GM23338 (cell line): ENCODE measurements around the gene HIP1. TPM values are rescaled to one million over a fixed set of nuclear protein-coding genes. Genes with fewer than 3 reads are reported as not detected.

Source experiments
- ATAC-seq: fragments of 200-7000 bp; cut with Tn5 transposase; 3 replicates; pipeline ENCODE4 v1.9.1; 2020
- DNase-seq: peaks from one replicate; pipeline ENCODE4 v3.0.0-alpha.2; 2015; ENCODE audit warnings: low spot score
- H2AFZ ChIP-seq: fragments of 200-600 bp; sonication (generic); 2 replicates; pipeline ENCODE4 v1.8.0; 2016; ENCODE audit warnings: antibody characterized with exemption, mild to moderate bottlenecking, moderate library complexity
- H3F3A ChIP-seq: fragments of 200-600 bp; sonication (generic); replicated peaks from 2 replicates; pipeline ENCODE4 v1.8.0; 2017; ENCODE audit warnings: antibody characterized with exemption, mixed run types, low read depth
- H3K27ac ChIP-seq: fragments of 200-600 bp; sonication (generic); 2 replicates; pipeline ENCODE4 v1.6.1; 2016; ENCODE audit warnings: low read depth
- H3K27me3 ChIP-seq: fragments of 200-600 bp; sonication (generic); 2 replicates; pipeline ENCODE4 v1.8.0; 2016; ENCODE audit warnings: mild to moderate bottlenecking, mixed run types, moderate library complexity; ENCODE audit not compliant: insufficient read depth
- H3K36me3 ChIP-seq: fragments of 200-600 bp; sonication (generic); 2 replicates; pipeline ENCODE4 v1.8.0; 2016; ENCODE audit warnings: mild to moderate bottlenecking; ENCODE audit not compliant: insufficient read depth
- H3K4me1 ChIP-seq: fragments of 200-600 bp; sonication (generic); 2 replicates; pipeline ENCODE4 v1.8.0; 2016; ENCODE audit warnings: mild to moderate bottlenecking, moderate library complexity; ENCODE audit not compliant: insufficient read depth
- H3K4me2 ChIP-seq: fragments of 200-600 bp; sonication (generic); 2 replicates; pipeline ENCODE4 v1.7.1; 2017; ENCODE audit warnings: mixed run types
- H3K4me3 ChIP-seq: fragments of 200-600 bp; sonication (generic); 2 replicates; pipeline ENCODE4 v1.6.1; 2016; ENCODE audit warnings: mixed run types
- H3K79me2 ChIP-seq: fragments of 200-600 bp; sonication (generic); replicated peaks from 2 replicates; pipeline ENCODE4 v1.8.0; 2017; ENCODE audit warnings: mild to moderate bottlenecking; ENCODE audit not compliant: insufficient read depth
- H3K9me2 ChIP-seq: fragments of 200-600 bp; sonication (generic); 2 replicates; pipeline ENCODE4 v1.8.0; 2017; ENCODE audit not compliant: insufficient read depth
- H4K20me1 ChIP-seq: fragments of 200-600 bp; sonication (generic); replicated peaks from 2 replicates; pipeline ENCODE4 v1.8.0; 2017; ENCODE audit warnings: mild to moderate bottlenecking; ENCODE audit not compliant: insufficient read depth
- H3K27ac Mint-ChIP-seq: 2 replicates; pipeline ENCODE4 v1.8.0; 2020; ENCODE audit warnings: inconsistent platforms, mild to moderate bottlenecking, moderate library complexity, mixed read lengths
- H3K27me3 Mint-ChIP-seq: 3 replicates; pipeline ENCODE4 v1.8.0; 2022; ENCODE audit warnings: low read depth, mild to moderate bottlenecking, moderate library complexity, mixed read lengths, inconsistent platforms; ENCODE audit not compliant: insufficient read depth, poor library complexity
- H3K36me3 Mint-ChIP-seq: 3 replicates; pipeline ENCODE4 v1.8.0; 2021; ENCODE audit warnings: low read depth, mild to moderate bottlenecking, inconsistent platforms, moderate library complexity, mixed read lengths
- H3K4me1 Mint-ChIP-seq: 3 replicates; pipeline ENCODE4 v1.8.0; 2020; ENCODE audit warnings: mild to moderate bottlenecking, inconsistent platforms, mixed read lengths
- H3K4me3 Mint-ChIP-seq: 3 replicates; pipeline ENCODE4 v1.8.0; 2021; ENCODE audit warnings: moderate library complexity, mild to moderate bottlenecking, inconsistent platforms, mixed read lengths
- H3K9me3 Mint-ChIP-seq: 3 replicates; pipeline ENCODE4 v1.8.0; 2020; ENCODE audit warnings: moderate library complexity, mild to moderate bottlenecking, inconsistent platforms, mixed read lengths
- CREB1 ChIP-seq: fragments of 250-450 bp; sonication (Bioruptor Pico); IDR thresholded peaks from 2 replicates; pipeline ENCODE4 v1.5.0; 2020; ENCODE audit warnings: low read depth, mild to moderate bottlenecking, moderate library complexity
- CTCF ChIP-seq, 2 experiments: fragments of 200-600 bp in 1 of 2; sonication (generic) in 1 of 2; conservative IDR thresholded peaks; 2 replicates each; pipeline versions ENCODE4 v1.5.1 to v1.6.1; 2016 to 2017; ENCODE audit warnings: antibody characterized with exemption in 2 of 2, low read depth in 2 of 2, mild to moderate bottlenecking in 2 of 2, moderate library complexity in 1 of 2
- EZH2 ChIP-seq: fragments of 200-600 bp; sonication (generic); IDR thresholded peaks from one replicate; pipeline ENCODE4 v1.8.0; 2017; ENCODE audit warnings: antibody characterized with exemption, mild to moderate bottlenecking, low read depth; ENCODE audit not compliant: unreplicated experiment
- NANOG ChIP-seq: IDR thresholded peaks from 2 replicates; pipeline ENCODE4 v1.6.1; 2016; ENCODE audit warnings: antibody characterized with exemption, borderline replicate concordance
- ZNF462 ChIP-seq: fragments of 250-450 bp; sonication (Bioruptor Pico); IDR thresholded peaks from 2 replicates; pipeline ENCODE4 v1.5.0; 2020; ENCODE audit warnings: mild to moderate bottlenecking, moderate library complexity
- polyA plus RNA-seq: library from polyadenylated mRNA; unstranded; fragments of >200 nt; fragmentation: Nextera tagmentation; extraction: Ambion mirVana; gene quantifications from 2 replicates; pipeline ENCODE4 v1.2.1, GENCODE V29; 2016
- total RNA-seq: library from RNA; depleted of rRNA; stranded (reverse); fragments of >200 nt; shearing (Covaris generic); gene quantifications from 2 replicates; pipeline ENCODE4 v1.2.3, GENCODE V29; 2014

The HIP1 gene
- total and polyA plus RNA-seq, 2 experiments from 2014 or later = 24.9 to 80.8 TPM

DNA sequence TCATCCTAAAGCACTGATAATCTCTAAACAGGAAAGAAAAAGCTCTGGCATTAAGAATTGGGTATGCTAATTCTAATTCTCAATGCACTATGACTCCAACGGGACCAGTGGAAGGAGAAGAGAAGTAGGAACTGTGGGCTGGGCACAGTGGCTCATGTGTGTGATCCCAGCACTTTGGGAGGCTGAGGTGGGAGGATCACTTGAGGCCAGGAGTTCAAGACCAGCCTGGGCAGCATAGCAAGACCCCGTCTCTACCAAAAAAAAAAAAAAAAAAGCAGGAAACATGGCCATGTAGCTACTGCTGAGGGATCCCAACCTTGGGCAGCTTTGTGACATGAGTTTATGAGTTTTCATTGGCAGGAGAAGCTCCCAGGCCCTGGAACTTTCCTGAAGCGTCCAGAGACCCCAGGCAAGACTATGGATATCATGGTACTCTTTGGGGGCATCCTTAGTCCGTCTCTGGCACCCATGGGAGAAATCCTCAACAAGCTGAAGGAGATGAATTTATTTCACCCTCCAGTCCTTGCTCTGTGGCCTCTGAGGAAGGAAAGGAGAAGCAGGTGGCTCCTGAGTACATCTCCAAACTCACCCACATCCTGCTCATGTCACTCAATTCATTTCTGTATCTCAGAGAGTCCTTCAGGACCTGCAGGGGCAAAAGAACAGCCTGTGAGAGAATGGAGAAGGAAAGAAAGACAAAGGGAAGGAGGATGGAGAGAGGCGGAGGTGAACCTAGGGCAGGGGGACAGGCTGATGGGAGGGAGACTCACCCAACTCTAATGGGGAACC, 147.1 kb downstream of the HIP1 start:
- H3K4me1 Mint-ChIP-seq = peaks cover 2% of the 10 kb centered on the region; the same call in 1 of the 3 replicates
- no peak overlapping the region for H3K27ac Mint-ChIP-seq
- Histone ChIP-seq H3K9me2 (no peaks in the 10 kb centered on the region), H4K20me1 (0 out of 2 replicates have a peak, but pooled peaks cover 7% of the 10 kb centered on the region), H3K4me2 (no peak overlapping the region), H3K4me3 (no peak overlapping the region), H3K27me3 (no peaks in the 10 kb centered on the region), H3K36me3 (peaks cover 28% of the 10 kb centered on the region; the same call in 1 of the 2 replicates), H3K79me2 (no peaks in the 10 kb centered on the region), H3K27ac (no peak overlapping the region), H3F3A (0 out of 2 replicates have a peak, but pooled peaks cover 11% of the 10 kb centered on the region), H3K4me1 (no peaks in the 10 kb centered on the region), H2AFZ (no peak overlapping the region)
- peaks cover 5% of the 10 kb centered on the region for H3K27me3 Mint-ChIP-seq
- DNase-seq = no peak
- no peak for TF ChIP-seq CTCF (conservative IDR thresholded peaks at IDR 0.05; ENCODE audit: low read depth in 2 of 2)
- no peak for TF ChIP-seq NANOG
- no peak for TF ChIP-seq ZNF462 (CRISPR knock-in tag)
- TF ChIP-seq CREB1 (CRISPR knock-in tag) = no peak
- TF ChIP-seq EZH2 = no peak
- H3K4me3 Mint-ChIP-seq = no peak overlapping the region
- no peaks in the 10 kb centered on the region for H3K9me3 Mint-ChIP-seq
- ATAC-seq = no peak
- peaks cover 81% of the 10 kb centered on the region for H3K36me3 Mint-ChIP-seq
